ENCODE measurements around the gene PPM1J. TPM values are rescaled to one million over a fixed set of nuclear protein-coding genes. Genes with fewer than 3 reads are reported as not detected.

The PPM1J gene
- total and polyA plus RNA-seq, 9 of the 15 experiments (the other 6 are each of a cell fraction or from before 2014, with no cell fraction given), result 0.25 to 10.5 (median 4.2) TPM

DNA sequence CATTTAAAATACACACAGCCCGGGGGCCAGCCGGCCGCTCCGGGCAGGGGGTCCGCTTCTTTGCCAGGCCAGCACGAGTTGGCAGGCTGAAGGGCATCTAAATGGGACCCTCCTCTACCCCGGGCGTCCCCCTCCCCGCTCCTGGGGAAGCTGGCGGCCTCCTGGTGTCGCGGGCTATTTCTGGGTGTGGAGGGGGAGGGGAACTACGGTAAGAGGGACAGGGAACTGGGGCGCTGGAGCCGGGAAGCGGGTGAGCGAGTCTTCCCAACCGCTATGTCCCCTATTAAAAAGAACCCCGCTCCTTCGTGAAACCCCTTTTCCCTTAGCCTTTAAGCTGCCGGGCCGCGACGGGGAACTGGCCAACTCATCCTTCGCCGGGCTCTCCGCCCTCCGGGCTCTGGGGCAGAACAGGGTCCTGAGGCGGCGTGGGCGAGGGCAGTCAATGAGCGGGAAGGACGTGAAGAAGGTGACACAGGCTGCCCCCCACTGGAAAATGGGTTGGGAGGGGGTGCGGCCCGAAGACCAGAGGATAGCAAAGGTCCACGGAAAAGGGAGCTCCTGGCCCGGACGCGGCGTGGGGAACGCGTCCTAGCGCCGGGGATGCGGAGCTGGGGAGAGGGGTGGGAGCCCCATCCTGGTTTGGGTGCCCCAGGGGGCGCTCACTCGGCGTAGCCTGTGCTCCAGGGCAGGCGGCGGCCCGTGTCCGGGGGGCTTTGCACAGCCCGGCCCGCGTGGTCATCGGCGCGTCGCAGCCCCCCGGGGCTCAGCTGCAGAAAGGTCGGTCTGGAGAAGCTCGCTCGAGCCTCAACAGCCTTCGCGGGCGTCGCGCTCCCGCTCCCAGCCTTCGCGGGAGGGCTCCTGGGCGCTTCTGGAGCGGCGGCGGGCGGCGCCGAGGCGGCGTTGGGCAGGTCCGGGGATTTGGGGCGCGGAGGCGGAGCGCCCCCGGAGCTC lies 544 bp downstream of the PPM1J start (continued):
- no peak for TF ChIP-seq KDM1A (IDR thresholded peaks at IDR 0.05)
- TF ChIP-seq, protein P1, sequence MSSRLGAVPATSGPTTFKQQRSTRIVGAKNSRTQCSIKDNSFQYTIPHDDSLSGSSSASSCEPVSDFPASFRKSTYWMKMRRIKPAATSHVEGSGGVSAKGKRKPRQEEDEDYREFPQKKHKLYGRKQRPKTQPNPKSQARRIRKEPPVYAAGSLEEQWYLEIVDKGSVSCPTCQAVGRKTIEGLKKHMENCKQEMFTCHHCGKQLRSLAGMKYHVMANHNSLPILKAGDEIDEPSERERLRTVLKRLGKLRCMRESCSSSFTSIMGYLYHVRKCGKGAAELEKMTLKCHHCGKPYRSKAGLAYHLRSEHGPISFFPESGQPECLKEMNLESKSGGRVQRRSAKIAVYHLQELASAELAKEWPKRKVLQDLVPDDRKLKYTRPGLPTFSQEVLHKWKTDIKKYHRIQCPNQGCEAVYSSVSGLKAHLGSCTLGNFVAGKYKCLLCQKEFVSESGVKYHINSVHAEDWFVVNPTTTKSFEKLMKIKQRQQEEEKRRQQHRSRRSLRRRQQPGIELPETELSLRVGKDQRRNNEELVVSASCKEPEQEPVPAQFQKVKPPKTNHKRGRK (tag; IDR thresholded peaks at IDR 0.05), result no peak
- TF ChIP-seq MCM7 (IDR thresholded peaks at IDR 0.05), result no peak
- TF ChIP-seq CTBP1 (IDR thresholded peaks at IDR 0.05; ENCODE audit: borderline replicate concordance), result peak; percentile 3; the same call in 1 of the 2 replicates
- TF ChIP-seq ZNF77 (CRISPR knock-in tag; IDR thresholded peaks at IDR 0.05), result no peak
- TF ChIP-seq GTF2F1 (IDR thresholded peaks at IDR 0.05; ENCODE audit: low read depth, low read length), result no peak
- TF ChIP-seq NR0B1 (IDR thresholded peaks at IDR 0.05; ENCODE audit: partially characterized antibody), result no peak
- no peak for TF ChIP-seq ZNF592 (IDR thresholded peaks at IDR 0.05)
- no peak for TF ChIP-seq HNRNPK (IDR thresholded peaks at IDR 0.05; ENCODE audit: low read depth, low read length, poor library complexity, severe bottlenecking)
- no peak for TF ChIP-seq CBX3 (IDR thresholded peaks at IDR 0.05; ENCODE audit: borderline replicate concordance in 1 of 2, low read length in 2 of 2)
- peak; percentile 55; the same call in 1 of the 2 replicates for TF ChIP-seq CXXC5 (CRISPR knock-in tag; IDR thresholded peaks at IDR 0.05)
- TF ChIP-seq BHLHE40 (IDR thresholded peaks at IDR 0.05; ENCODE audit: low read length), result no peak
- no peak for TF ChIP-seq RFX1 (IDR thresholded peaks at IDR 0.05)
- TF ChIP-seq MCM5 (IDR thresholded peaks at IDR 0.05; ENCODE audit: low read depth), result no peak
- TF ChIP-seq GTF2E2 (tag; IDR thresholded peaks at IDR 0.05), result no peak
- TF ChIP-seq SMARCE1 (IDR thresholded peaks at IDR 0.05), result no peak
- no peak for TF ChIP-seq MAFG (tag; conservative IDR thresholded peaks at IDR 0.05)
- no peak for TF ChIP-seq ZSCAN29 (IDR thresholded peaks at IDR 0.05)
- no peak for TF ChIP-seq BCOR (IDR thresholded peaks at IDR 0.05)
- no peak for TF ChIP-seq ZNF507 (tag; conservative IDR thresholded peaks at IDR 0.05)
- TF ChIP-seq MXI1 (IDR thresholded peaks at IDR 0.05; ENCODE audit: low read depth, low read length), result no peak
- 0 out of 2 replicates have a peak, but pooled peaks have one; percentile 26 for TF ChIP-seq TAF15 (IDR thresholded peaks at IDR 0.05; ENCODE audit: low read depth, low read length)
